ENCODE results near the gene KCNIP4.

DNA sequence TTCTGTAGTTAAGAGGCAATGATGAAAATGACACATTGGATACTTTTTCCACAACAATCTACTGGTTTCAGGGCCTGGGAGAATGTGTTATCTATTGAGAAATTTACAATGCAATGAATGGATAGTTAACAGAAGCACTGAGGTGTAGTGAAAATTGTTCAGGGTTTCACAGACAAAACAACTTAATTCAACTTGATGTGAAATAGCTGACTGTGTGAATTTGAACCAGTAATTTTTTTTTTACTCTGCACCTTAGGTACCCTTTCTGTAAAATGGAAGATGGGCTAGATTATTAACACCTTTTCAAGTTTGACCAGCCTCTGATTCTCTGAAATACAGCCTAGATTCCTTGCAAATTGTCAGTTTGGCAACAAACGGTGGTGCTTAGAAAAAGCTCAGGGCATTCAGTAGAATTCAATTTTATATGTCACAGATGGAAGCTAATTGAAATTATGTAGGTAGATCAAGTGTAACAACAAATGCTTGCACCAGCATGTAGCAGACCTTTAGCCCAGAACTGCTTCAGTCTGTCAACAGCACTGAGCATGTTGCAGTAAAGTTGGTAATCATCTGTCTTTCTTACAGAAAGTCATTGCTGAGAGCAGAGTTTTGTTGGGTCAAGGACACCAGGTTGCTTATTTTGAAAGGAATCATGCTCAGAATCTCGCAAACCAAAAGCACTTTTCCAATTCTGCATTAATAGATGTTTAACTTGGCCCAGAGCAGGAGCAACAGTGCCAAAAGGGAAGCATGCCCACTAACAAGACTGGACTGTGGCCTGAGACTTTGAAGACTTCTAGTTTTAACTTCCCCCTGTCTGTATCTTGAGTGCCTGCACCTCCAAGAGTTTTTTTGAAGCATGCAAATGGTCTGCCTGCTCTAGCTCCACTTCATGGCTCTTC is 721.7 kb downstream of the KCNIP4 start:
- TF ChIP-seq, protein P1, sequence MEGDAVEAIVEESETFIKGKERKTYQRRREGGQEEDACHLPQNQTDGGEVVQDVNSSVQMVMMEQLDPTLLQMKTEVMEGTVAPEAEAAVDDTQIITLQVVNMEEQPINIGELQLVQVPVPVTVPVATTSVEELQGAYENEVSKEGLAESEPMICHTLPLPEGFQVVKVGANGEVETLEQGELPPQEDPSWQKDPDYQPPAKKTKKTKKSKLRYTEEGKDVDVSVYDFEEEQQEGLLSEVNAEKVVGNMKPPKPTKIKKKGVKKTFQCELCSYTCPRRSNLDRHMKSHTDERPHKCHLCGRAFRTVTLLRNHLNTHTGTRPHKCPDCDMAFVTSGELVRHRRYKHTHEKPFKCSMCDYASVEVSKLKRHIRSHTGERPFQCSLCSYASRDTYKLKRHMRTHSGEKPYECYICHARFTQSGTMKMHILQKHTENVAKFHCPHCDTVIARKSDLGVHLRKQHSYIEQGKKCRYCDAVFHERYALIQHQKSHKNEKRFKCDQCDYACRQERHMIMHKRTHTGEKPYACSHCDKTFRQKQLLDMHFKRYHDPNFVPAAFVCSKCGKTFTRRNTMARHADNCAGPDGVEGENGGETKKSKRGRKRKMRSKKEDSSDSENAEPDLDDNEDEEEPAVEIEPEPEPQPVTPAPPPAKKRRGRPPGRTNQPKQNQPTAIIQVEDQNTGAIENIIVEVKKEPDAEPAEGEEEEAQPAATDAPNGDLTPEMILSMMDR (IDR thresholded peaks at IDR 0.05) = no peak
- TF ChIP-seq POLR2A (IDR thresholded peaks at IDR 0.05) = no peak
- no peak for TF ChIP-seq EP300 (IDR thresholded peaks at IDR 0.05)

All from tibial nerve (tissue), 4 donors.